GM13976 (cell line): ENCODE data around the gene CARD11.

Experiments used
- DNase-seq: peaks from one replicate; pipeline ENCODE4 v3.0.0; 2012; ENCODE audit warnings: low spot score
- CTCF ChIP-seq: IDR thresholded peaks from 2 replicates; pipeline ENCODE4 v1.5.1; 2012; ENCODE audit warnings: borderline replicate concordance, mild to moderate bottlenecking; ENCODE audit not compliant: insufficient read depth; ENCODE audit errors: extremely low read depth, missing control alignments, control extremely low read depth
- in situ Hi-C: fragments of 300-500 bp; cut with MboI; formaldehyde crosslinking; loops from one replicate; pipeline ENCODE4 v1.12.0; 2022; ENCODE audit warnings: low sequenced_read_pairs, mixed read lengths, inconsistent platforms; ENCODE audit not compliant: unreplicated experiment

Gene CARD11

GRCh38 chr7:2938514-2939192, 105.0 kb downstream of the CARD11 start:
- no peak for TF ChIP-seq CTCF
- DNase-seq = no peak
- in situ Hi-C loops = no loop called here

- no peak for TF ChIP-seq CTCF
- in situ Hi-C loops = no loop called here
- no peak for DNase-seq
These were observed 105.8 kb downstream of the CARD11 start for GRCh38 chr7:2937701-2938513.

- no peak for DNase-seq
- in situ Hi-C loops = no loop called here
- TF ChIP-seq CTCF = no peak
These were observed 106.6 kb downstream of the CARD11 start for GRCh38 chr7:2936891-2937580.

- no peak for TF ChIP-seq CTCF
- DNase-seq = no peak
- in situ Hi-C loops = no loop called here
These were observed 107.4 kb downstream of the CARD11 start for GRCh38 chr7:2936301-2936700.

GRCh38 chr7:2934984-2935740, 108.5 kb downstream of the CARD11 start:
- no peak for TF ChIP-seq CTCF
- DNase-seq = no peak
- in situ Hi-C loops = no loop called here

- no peak for TF ChIP-seq CTCF
- in situ Hi-C loops = no loop called here
- no peak for DNase-seq
These were observed 109.4 kb downstream of the CARD11 start for GRCh38 chr7:2934211-2934731.
